CD4-positive, alpha-beta T cell treated with Interleukin-15 for 1 hour (primary cell): ENCODE data around the gene TVP23A.
"Not testable (repeated sequence)": the region's sequence is repeated elsewhere in the genome, so short reads cannot be mapped to it uniquely, and the experiment has no call there.

Experiments used
- DNase-seq: peaks from one replicate; pipeline ENCODE4 v3.0.0-alpha.2; 2020

Gene TVP23A

GRCh38 chr16:10835281-10835931, 16.8 kb upstream of the TVP23A start:
- DNase-seq = no peak

- DNase-seq = no peak
Measured at GRCh38 chr16:10834766-10835165, 16.2 kb upstream of the TVP23A start.

DNA sequence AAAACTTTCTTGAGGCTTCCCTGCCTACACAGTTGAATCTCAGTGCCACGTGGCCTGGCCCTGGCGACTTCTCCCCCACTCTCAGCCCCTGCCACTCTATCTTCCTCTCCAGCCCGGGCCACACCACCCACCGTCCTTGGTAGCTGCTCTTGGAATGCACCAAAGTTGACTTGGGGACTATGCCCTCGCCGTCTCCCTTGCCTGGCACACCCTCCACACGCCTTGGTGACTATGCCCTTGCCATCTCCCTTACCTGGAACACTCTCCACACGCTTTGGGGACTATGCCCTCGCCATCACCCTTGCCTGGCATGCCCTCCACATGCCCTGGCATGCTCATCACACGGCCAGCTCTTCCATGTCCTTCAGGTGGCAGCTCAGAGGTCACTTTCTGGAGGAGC, 15.5 kb upstream of the TVP23A start:
- no peak for DNase-seq

- no peak for DNase-seq
Measured at GRCh38 chr16:10833271-10833670, 14.7 kb upstream of the TVP23A start.

- DNase-seq = no peak
Measured at GRCh38 chr16:10831894-10832886, 13.6 kb upstream of the TVP23A start.

GRCh38 chr16:10830240-10830639, 11.6 kb upstream of the TVP23A start:
- DNase-seq = not testable (repeated sequence)

GRCh38 chr16:10829390-10830098, 10.9 kb upstream of the TVP23A start:
- not testable (repeated sequence) for DNase-seq

DNA sequence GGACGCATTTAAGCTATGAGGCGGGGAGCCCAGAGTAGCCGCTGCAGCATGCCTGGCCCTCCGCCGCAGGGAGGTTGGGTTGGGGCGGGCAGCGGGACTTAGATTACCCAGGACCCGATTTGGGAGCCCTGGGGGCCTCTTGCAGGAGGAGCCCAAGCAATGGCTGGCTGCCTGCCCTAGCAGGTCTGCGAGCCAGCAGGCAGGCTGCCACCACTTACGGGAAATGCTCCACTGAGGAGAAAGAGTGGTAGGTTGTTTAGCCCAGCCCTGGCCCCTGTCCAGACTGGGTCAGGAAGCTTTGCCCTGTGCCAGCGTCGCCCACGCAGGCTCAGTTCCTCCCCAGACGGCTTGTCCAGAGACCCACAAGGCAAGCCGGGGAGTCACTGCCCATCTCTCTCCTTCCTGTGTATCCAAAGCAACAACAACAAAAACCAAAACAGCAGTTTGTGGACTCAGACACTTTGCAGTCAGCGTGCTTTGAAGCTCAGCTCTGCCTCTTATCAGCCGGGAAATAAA, 10.3 kb upstream of the TVP23A start:
- peak; percentile 49 for DNase-seq

GRCh38 chr16:10827691-10828341, 9.2 kb upstream of the TVP23A start:
- DNase-seq = no peak

GRCh38 chr16:10824111-10824893, 5.7 kb upstream of the TVP23A start:
- no peak for DNase-seq

DNA sequence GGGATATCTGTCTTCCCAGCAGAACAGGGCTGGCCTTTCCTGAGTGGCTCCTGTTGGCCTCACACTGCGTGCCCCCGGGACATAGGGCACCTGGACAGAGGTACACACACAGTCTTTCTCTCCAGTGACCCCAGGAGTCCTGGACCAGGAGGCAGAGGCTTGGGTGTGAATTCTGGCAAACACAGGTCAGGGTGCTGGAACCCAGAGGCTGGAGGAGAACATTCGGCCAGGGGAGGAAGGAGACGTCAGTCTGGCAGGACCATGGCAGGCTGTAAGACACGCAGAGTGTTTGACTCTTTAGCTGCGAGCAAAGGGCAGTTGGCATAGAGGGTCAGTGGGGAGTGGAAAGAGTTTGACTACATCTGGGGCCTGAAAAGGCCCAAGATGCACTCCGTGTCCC, 4.1 kb upstream of the TVP23A start:
- DNase-seq = no peak

DNA sequence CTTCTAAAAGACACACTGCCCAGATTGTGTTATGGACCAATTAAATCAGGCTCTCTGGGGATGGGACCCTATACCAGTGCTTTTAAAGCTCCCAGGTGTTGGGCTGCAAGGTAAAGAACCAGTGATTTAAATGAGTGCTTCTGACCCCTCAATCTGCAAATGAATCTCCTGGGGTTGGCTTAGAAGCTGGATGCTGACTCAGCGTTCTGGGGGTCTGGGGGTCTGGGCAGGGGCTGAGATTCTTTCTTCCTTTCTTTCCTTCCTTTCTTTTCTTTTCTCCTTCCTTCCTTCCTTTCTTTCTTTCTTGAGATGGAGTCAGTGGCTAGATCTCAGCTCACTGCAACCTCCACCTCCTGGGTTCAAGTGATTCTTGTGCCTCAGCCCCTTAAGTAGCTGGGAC, 2.0 kb upstream of the TVP23A start:
- DNase-seq = no peak

GRCh38 chr16:10817514-10817913, 1.1 kb downstream of the TVP23A start:
- DNase-seq = no peak

DNA sequence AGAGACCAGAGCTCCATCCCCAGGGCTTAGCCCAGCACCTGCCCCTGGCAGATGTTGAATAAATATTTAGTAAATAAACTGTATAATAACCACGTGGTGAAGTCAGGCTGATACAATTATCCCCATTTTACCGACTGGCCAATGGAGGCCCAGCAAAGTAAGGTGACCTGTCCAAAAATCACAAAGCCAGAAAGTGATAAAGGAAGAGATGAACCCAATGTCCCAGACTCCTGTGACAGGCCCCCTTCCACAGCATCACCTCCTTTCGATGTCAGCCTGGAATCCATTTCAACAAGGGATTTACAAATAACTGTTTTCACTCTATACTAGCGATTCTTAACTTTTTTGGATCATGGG, 5.5 kb downstream of the TVP23A start:
- DNase-seq = no peak

DNA sequence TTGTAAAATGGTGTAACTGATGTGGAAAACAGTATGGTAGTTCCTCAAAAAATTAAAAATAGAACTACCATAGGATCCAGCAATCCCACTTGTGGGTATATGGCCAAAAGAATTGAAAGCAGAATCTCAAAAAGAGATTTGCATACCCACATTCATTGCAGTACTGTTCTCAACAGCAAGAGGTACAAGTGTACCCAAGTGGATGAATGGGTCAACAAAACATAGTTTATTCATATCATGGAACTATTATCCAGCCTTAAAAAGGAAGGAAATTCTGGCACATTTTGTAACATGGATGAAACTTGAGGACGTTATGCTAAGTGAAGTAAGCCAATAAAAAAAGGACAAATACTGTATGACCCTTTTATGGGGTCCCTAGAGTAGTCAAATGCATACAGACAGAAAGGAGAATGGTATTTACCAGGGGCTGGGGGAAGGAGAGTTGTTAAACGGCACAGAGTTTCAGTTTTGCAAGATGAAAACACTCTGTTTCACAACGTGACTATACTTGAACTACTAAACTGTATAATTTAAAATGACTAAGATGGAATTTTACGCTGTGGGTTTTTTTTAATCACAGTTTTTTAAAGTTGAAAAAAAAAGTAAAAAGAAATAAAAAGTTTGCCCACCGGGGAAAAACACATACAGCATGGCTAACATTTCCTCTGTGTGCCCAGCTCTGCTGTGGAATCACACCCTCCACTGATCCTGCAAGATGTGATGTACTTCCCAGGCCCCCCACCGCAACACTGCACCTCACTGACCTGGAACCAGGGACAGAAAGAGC, 6.1 kb downstream of the TVP23A start:
- no peak for DNase-seq

- no peak for DNase-seq
Measured at GRCh38 chr16:10809706-10810105, 8.9 kb downstream of the TVP23A start.

- DNase-seq = no peak
Measured at GRCh38 chr16:10808850-10809249, 9.7 kb downstream of the TVP23A start.

- no peak for DNase-seq
Measured at GRCh38 chr16:10808218-10808617, 10.4 kb downstream of the TVP23A start.

GRCh38 chr16:10806698-10807097, 11.9 kb downstream of the TVP23A start:
- DNase-seq = peak; percentile 24

DNA sequence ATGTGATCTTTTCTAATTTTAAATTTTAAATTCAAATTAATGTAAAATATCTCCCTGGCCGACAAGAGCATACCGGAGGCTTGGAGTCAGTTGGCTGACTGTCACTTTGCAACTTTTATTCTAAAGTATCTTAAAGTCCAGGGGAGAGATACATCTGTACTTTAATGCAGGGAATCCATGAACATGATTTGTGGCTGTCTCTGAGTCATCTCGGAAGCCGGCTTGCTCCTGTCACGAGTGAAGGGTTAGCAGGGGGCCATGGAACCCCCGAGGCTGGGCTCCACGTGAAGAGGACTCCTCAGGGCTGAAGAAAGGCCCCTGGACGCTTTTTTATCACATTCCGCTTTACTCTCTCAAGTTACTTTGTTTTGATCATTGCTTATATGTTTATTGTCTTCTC, 13.3 kb downstream of the TVP23A start:
- no peak for DNase-seq

DNA sequence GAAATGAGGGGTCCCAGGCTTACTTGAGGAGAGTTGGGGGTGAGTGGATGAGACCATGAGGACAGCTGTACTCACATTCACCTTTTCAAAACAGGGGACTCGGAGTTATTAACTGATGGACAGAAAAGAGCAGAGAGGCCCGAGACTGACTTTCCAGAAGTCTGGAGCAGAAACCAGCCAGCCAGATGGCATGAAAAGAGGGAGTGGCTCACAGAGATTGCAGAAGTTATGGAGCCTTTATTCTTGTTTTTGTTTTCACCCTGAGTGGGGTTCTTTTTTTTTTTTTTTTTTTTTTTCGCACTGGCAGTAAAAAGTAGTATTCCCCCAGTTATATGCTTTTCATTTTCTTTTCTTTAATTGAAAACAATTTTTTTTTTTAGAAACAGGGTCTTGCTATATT, 18.9 kb downstream of the TVP23A start:
- no peak for DNase-seq
